K562 (cell line): Measurements from ENCODE around the gene COL1A2. TPM values are rescaled to one million over a fixed set of nuclear protein-coding genes. Genes with fewer than 3 reads are reported as not detected.
A peak's percentile ranks its signal among the peaks of the same experiment; 100 is the strongest.

Source experiments
- CHD7 ChIP-seq: fragments of 200-600 bp; sonication (generic); IDR thresholded peaks from one replicate; pipeline ENCODE4 v1.6.1; 2012; ENCODE audit warnings: mild to moderate bottlenecking, low read depth, low read length, inconsistent platforms
- DPF2 ChIP-seq: fragments of 450-650 bp; IDR thresholded peaks from 2 replicates; pipeline ENCODE4 v1.6.1; 2016
- HDAC6 ChIP-seq: IDR thresholded peaks from 2 replicates; pipeline ENCODE4 v1.6.1; 2012; ENCODE audit warnings: low read depth, mild to moderate bottlenecking, control low read depth, inconsistent platforms, low read length, moderate library complexity
- PKNOX1 ChIP-seq: fragments of 450-650 bp; IDR thresholded peaks from 2 replicates; pipeline ENCODE4 v1.6.1; 2016
- REST ChIP-seq, 2 experiments: fragments of 450-650 bp; formaldehyde crosslinking in 1 of 2; IDR thresholded peaks; 2 replicates each; pipeline versions ENCODE4 v1.4.0 to v1.6.1; 2014 to 2020; ENCODE audit warnings: mild to moderate bottlenecking in 2 of 2, borderline replicate concordance in 1 of 2, low read depth in 1 of 2
- ZNF445 ChIP-seq: fragments of 250-450 bp; sonication (Bioruptor Pico); IDR thresholded peaks from 2 replicates; pipeline ENCODE4 v1.4.0; 2020; ENCODE audit warnings: low read depth, mild to moderate bottlenecking, moderate library complexity
- polyA plus RNA-seq, 8 experiments: library from polyadenylated mRNA; depleted of rRNA in 4 of 8; stranded (reverse) in 5 of 8; unstranded in 3 of 8; fragments of >200 nt; fragmentation: Nextera tagmentation in 2 of 8; fragmentation: Illumina TruSeq in 1 of 8; extraction: Ambion mirVana in 2 of 8; extraction: Trizol in 1 of 8; gene quantifications; 2 replicates each; pipeline versions ENCODE4 v1.2.1 to v1.2.3, GENCODE V29; 2011 to 2014; ENCODE audit warnings: inconsistent platforms in 1 of 8, missing spikeins in 1 of 8
- total RNA-seq, 7 experiments: library from RNA; depleted of rRNA in 6 of 7; stranded (reverse); fragments of >200 nt in 6 of 7; fragmentation: Illumina TruSeq in 2 of 7; extraction: Trizol in 2 of 7; gene quantifications; 2 replicates each; pipeline versions ENCODE4 v1.2.1 to v1.2.3, GENCODE V29; 2011 to 2021; ENCODE audit warnings: low replicate concordance in 1 of 7

The COL1A2 gene
- total and polyA plus RNA-seq, 9 of the 15 experiments (the other 6 are each of a cell fraction or from before 2014, with no cell fraction given): 0.94 to 11.6 (median 1.7) TPM

GRCh38 chr7:94436018-94436604, 41.4 kb downstream of the COL1A2 start (continued):
- TF ChIP-seq CHD7: no peak
- 0 out of 2 replicates have a peak, but pooled peaks have one; percentile 5 for TF ChIP-seq PKNOX1
- TF ChIP-seq ZNF445 (CRISPR knock-in tag): no peak
- TF ChIP-seq DPF2: no peak
- TF ChIP-seq HDAC6: no peak
- peak; percentile 52; the same call in 1 of the 2 replicates for TF ChIP-seq REST (IDR thresholded peaks at IDR 0.05; ENCODE audit: borderline replicate concordance)
- no peak for TF ChIP-seq REST (CRISPR knock-in tag; IDR thresholded peaks at IDR 0.05; ENCODE audit: low read depth)
